ENCODE measurements around the gene MAPK8IP1. TPM values are rescaled to one million over a fixed set of nuclear protein-coding genes. Genes with fewer than 3 reads are reported as not detected.
"Not testable (repeated sequence)": the region's sequence is repeated elsewhere in the genome, so short reads cannot be mapped to it uniquely, and the experiment has no call there.

The MAPK8IP1 gene
- polyA plus RNA-seq, 1 donor (not counting 4 experiments of a cell fraction or from before 2014, with no cell fraction given): 0.51 TPM

DNA sequence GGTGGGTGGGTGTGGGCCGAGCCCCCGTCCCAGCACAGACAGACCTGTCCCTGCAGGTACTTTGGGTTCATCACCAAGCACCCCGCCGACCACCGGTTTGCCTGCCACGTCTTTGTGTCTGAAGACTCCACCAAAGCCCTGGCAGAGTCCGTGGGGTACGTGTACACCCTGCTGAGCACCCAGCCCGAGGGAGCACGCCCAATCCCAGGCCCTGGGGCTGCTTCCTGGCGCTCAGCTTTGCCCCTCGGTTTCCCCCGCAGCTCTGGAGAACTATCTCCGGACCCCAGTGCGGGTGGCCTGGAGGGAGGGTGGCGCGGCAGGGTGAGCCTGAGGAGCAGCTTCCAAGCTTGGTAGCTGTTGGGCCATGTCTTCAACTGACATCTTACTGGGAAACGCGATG lies 19.6 kb downstream of the MAPK8IP1 start:
- dilution Hi-C loops (cut with MboI; ENCODE audit: extremely low pct_ligation_motif_present, low sequenced_read_pairs): no loop called here
- H3K27ac ChIP-seq (ENCODE audit: control insufficient read depth, insufficient read depth, low read length): no peak overlapping the region
- DNase-seq (ENCODE audit: low read depth, low spot score): no peak
- no peak overlapping the region for H3K4me3 ChIP-seq (ENCODE audit: control insufficient read depth in 2 of 3, extremely low read depth in 1 of 3, insufficient read depth in 2 of 3, low read depth in 1 of 3, low read length in 3 of 3)
- no peak for FAIRE-seq
- H3K9me3 ChIP-seq (ENCODE audit: control insufficient read depth, low read depth, low read length): no peaks in the 10 kb centered on the region
- no peaks in the 10 kb centered on the region for H3K79me2 ChIP-seq (ENCODE audit: control insufficient read depth, insufficient read depth, low read length)
- H3K36me3 ChIP-seq (ENCODE audit: control insufficient read depth in 2 of 2, extremely low read depth in 1 of 2, insufficient read depth in 2 of 2, low read length in 2 of 2): peaks cover 5 to 6% of the 10 kb centered on the region in 2 experiments
- no peak overlapping the region for H3K9ac ChIP-seq (ENCODE audit: control insufficient read depth, extremely low read depth, insufficient read depth, low read length)
- TF ChIP-seq, protein P1, sequence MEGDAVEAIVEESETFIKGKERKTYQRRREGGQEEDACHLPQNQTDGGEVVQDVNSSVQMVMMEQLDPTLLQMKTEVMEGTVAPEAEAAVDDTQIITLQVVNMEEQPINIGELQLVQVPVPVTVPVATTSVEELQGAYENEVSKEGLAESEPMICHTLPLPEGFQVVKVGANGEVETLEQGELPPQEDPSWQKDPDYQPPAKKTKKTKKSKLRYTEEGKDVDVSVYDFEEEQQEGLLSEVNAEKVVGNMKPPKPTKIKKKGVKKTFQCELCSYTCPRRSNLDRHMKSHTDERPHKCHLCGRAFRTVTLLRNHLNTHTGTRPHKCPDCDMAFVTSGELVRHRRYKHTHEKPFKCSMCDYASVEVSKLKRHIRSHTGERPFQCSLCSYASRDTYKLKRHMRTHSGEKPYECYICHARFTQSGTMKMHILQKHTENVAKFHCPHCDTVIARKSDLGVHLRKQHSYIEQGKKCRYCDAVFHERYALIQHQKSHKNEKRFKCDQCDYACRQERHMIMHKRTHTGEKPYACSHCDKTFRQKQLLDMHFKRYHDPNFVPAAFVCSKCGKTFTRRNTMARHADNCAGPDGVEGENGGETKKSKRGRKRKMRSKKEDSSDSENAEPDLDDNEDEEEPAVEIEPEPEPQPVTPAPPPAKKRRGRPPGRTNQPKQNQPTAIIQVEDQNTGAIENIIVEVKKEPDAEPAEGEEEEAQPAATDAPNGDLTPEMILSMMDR (optimal IDR thresholded peaks at IDR 0.05 in 1 of 3, IDR thresholded peaks at IDR 0.05 in 1 of 3, conservative IDR thresholded peaks at IDR 0.05 in 1 of 3; ENCODE audit: extremely low read depth in 1 of 3, insufficient read depth in 2 of 3, low read length in 3 of 3): no peak
- no peak for TF ChIP-seq EZH2 (IDR thresholded peaks at IDR 0.05; ENCODE audit: low read length)
- H3K9me1 ChIP-seq (ENCODE audit: control insufficient read depth, extremely low read depth, insufficient read depth, low read length): no peaks in the 10 kb centered on the region
- H3K27me3 ChIP-seq (ENCODE audit: control insufficient read depth, extremely low read depth, insufficient read depth, low read length): peaks cover 16% of the 10 kb centered on the region
- no peak overlapping the region for H2AFZ ChIP-seq (ENCODE audit: control insufficient read depth, low read length)
- H3K4me1 ChIP-seq (ENCODE audit: control insufficient read depth, extremely low read depth, insufficient read depth, low read length): peaks cover 3% of the 10 kb centered on the region
- H3K4me2 ChIP-seq (ENCODE audit: control insufficient read depth, extremely low read depth, insufficient read depth, low read depth, low read length): no peak overlapping the region
- H4K20me1 ChIP-seq (ENCODE audit: control insufficient read depth, extremely low read depth, insufficient read depth, low read length): no peaks in the 10 kb centered on the region

DNA sequence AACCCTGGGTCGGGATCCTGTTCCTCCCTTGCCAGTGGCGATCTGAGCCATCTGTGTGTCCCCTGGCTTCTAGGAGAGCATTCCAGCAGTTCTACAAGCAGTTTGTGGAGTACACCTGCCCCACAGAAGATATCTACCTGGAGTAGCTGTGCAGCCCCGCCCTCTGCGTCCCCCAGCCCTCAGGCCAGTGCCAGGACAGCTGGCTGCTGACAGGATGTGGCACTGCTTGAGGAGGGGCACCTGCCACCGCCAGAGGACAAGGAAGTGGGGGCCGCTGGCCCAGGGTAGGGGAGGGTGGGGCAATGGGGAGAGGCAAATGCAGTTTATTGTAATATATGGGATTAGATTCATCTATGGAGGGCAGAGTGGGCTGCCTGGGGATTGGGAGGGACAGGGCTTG lies 20.1 kb downstream of the MAPK8IP1 start:
- not testable (repeated sequence) for H3K9me3 ChIP-seq (ENCODE audit: control insufficient read depth, low read depth, low read length)

DNA sequence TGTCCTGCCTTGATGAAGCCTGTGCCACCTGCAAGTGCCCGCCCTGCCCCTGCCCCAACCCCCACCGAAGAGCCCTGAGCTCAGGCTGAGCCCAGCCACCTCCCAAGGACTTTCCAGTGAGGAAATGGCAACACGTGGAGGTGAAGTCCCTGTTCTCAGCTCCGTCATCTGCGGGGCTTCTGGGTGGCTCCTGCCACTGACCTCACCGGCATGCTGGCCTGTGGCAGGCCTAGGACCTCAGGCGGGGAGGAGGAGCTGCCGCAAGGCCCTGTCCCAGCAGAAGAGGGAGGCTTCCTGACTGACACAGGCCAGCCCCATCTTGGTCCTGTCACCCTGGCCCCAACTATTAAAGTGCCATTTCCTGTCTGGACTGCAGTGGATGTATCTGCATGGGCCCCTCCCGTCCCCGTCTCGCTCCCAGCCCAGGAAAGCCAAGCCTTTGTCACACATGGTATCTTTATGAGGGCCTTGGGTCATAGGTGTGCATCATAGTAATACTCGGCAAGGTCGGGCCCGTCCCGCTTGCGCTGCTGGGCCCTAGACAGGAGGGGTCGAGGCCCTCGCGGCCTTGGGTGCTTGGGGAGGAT lies 20.7 kb downstream of the MAPK8IP1 start:
- FAIRE-seq: no peak
- Histone ChIP-seq H3K4me2 (ENCODE audit: control insufficient read depth, extremely low read depth, insufficient read depth, low read depth, low read length) (no peak overlapping the region), H3K4me3 (ENCODE audit: control insufficient read depth in 2 of 3, extremely low read depth in 1 of 3, insufficient read depth in 2 of 3, low read depth in 1 of 3, low read length in 3 of 3) (no peak overlapping the region), H4K20me1 (ENCODE audit: control insufficient read depth, extremely low read depth, insufficient read depth, low read length) (no peaks in the 10 kb centered on the region), H3K9me3 (ENCODE audit: control insufficient read depth, low read depth, low read length) (no peaks in the 10 kb centered on the region), H3K27ac (ENCODE audit: control insufficient read depth, insufficient read depth, low read length) (no peak overlapping the region), H3K79me2 (ENCODE audit: control insufficient read depth, insufficient read depth, low read length) (no peaks in the 10 kb centered on the region), H3K36me3 (ENCODE audit: control insufficient read depth in 2 of 2, extremely low read depth in 1 of 2, insufficient read depth in 2 of 2, low read length in 2 of 2) (peaks cover 5 to 7% of the 10 kb centered on the region in 2 experiments), H3K9me1 (ENCODE audit: control insufficient read depth, extremely low read depth, insufficient read depth, low read length) (no peaks in the 10 kb centered on the region), H3K4me1 (ENCODE audit: control insufficient read depth, extremely low read depth, insufficient read depth, low read length) (no peaks in the 10 kb centered on the region), H3K27me3 (ENCODE audit: control insufficient read depth, extremely low read depth, insufficient read depth, low read length) (peaks cover 6% of the 10 kb centered on the region), H2AFZ (ENCODE audit: control insufficient read depth, low read length) (no peak overlapping the region), H3K9ac (ENCODE audit: control insufficient read depth, extremely low read depth, insufficient read depth, low read length) (no peak overlapping the region)
- no peak for DNase-seq (ENCODE audit: low read depth, low spot score)
- TF ChIP-seq EZH2 (IDR thresholded peaks at IDR 0.05; ENCODE audit: low read length): no peak
- TF ChIP-seq, protein P1 (optimal IDR thresholded peaks at IDR 0.05 in 1 of 3, IDR thresholded peaks at IDR 0.05 in 1 of 3, conservative IDR thresholded peaks at IDR 0.05 in 1 of 3; ENCODE audit: extremely low read depth in 1 of 3, insufficient read depth in 2 of 3, low read length in 3 of 3): no peak
- dilution Hi-C loops (cut with MboI; ENCODE audit: extremely low pct_ligation_motif_present, low sequenced_read_pairs): no loop called here

More for the DNA sequence above, 20.1 kb downstream of the MAPK8IP1 start:
- H2AFZ ChIP-seq (ENCODE audit: control insufficient read depth, low read length); H3K9ac ChIP-seq (ENCODE audit: control insufficient read depth, extremely low read depth, insufficient read depth, low read length); H3K4me1 ChIP-seq (ENCODE audit: control insufficient read depth, extremely low read depth, insufficient read depth, low read length); H3K36me3 ChIP-seq (ENCODE audit: control insufficient read depth in 2 of 2, extremely low read depth in 1 of 2, insufficient read depth in 2 of 2, low read length in 2 of 2); H4K20me1 ChIP-seq (ENCODE audit: control insufficient read depth, extremely low read depth, insufficient read depth, low read length); FAIRE-seq; H3K27ac ChIP-seq (ENCODE audit: control insufficient read depth, insufficient read depth, low read length); H3K4me3 ChIP-seq (ENCODE audit: control insufficient read depth in 2 of 3, extremely low read depth in 1 of 3, insufficient read depth in 2 of 3, low read depth in 1 of 3, low read length in 3 of 3); dilution Hi-C loops (cut with MboI; ENCODE audit: extremely low pct_ligation_motif_present, low sequenced_read_pairs); DNase-seq (ENCODE audit: low read depth, low spot score); H3K9me1 ChIP-seq (ENCODE audit: control insufficient read depth, extremely low read depth, insufficient read depth, low read length); H3K4me2 ChIP-seq (ENCODE audit: control insufficient read depth, extremely low read depth, insufficient read depth, low read depth, low read length); H3K79me2 ChIP-seq (ENCODE audit: control insufficient read depth, insufficient read depth, low read length): not testable (repeated sequence)
- H3K27me3 ChIP-seq (ENCODE audit: control insufficient read depth, extremely low read depth, insufficient read depth, low read length): peaks cover 12% of the 10 kb centered on the region

All from keratinocyte (primary cell).